Uterus (tissue), 2 donors: ENCODE measurements around the gene ARHGEF1.

Source experiments
- CTCF ChIP-seq, 4 experiments: fragments of 200-600 bp in 2 of 4; fragments of 450-650 bp in 2 of 4; sonication (generic) in 2 of 4; IDR thresholded peaks; one replicate each; pipeline ENCODE4 v1.5.1; 2016 to 2019; ENCODE audit warnings: antibody characterized with exemption in 4 of 4, mild to moderate bottlenecking in 2 of 4, moderate library complexity in 1 of 4
- POLR2A ChIP-seq, 2 donors: fragments of 450-650 bp; IDR thresholded peaks; one replicate each; pipeline ENCODE4 v1.6.1; 2016; ENCODE audit warnings: antibody characterized with exemption in 2 of 2, mild to moderate bottlenecking in 1 of 2, moderate library complexity in 1 of 2

DNA sequence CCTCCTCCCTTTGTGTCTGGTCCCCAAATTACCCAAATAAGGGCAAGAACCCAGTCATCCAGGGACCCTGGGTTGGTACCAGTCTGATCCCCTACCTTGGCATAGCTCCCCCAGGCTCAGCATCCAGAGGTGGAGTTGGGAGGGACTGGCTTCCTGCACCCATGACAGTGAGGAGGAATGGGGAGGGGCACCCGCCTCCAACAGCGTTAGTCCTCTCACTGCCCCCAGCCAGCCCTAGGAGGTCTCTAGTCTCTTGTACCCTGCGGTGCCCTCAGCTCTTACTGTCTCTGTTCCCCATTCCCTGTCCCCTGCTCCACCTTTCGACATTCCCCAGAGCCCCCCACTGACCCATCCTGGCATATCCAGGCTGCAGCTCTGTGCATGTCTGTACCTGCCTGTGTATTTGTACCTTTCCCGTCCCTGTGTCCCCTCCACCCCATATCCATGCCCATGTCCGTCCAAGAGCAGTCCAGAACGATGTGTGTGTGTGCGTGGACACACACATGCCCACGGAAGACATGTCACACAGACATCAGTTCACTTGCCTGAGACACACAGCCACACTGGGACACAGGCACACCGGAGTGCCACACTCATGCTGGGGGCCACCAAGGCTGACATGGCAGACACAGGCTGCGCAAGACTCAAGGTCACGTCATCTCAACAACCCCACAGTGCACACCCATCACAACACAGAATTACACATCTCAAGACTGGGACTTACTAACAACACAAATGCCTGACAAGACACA, 27.4 kb downstream of the ARHGEF1 start:
- TF ChIP-seq CTCF (IDR thresholded peaks at IDR 0.05) (no peak), POLR2A (IDR thresholded peaks at IDR 0.05) (no peak)
